ENCODE measurements around the gene TREM1.
A peak's percentile ranks its signal among the peaks of the same experiment; 100 is the strongest.
"Not testable (repeated sequence)": the region's sequence is repeated elsewhere in the genome, so short reads cannot be mapped to it uniquely, and the experiment has no call there.

TREM1 gene
- total RNA-seq: 0 reads per million in 2 donors

- DNase-seq: no peak
Measured at GRCh38 chr6:41286544-41287346, at the start of gene TREM1. Gene TREM1 (minus strand): TSS chr6:41286682. CDS start chr6:41286655, 27 bp downstream.

DNA sequence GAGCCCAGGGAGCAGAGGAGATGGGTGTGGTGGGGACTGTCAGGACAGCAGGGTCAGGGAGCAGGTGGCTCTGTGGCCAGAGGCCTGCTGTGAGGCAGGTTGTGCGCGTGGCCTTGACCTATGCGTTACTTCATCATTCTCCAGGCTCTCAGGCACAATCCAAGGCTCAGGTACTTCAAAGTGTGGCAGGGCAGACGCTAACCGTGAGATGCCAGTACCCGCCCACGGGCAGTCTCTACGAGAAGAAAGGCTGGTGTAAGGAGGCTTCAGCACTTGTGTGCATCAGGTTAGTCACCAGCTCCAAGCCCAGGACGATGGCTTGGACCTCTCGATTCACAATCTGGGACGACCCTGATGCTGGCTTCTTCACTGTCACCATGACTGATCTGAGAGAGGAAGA lies 49.5 kb upstream of the TREM1 start:
- DNase-seq: no peak

DNA sequence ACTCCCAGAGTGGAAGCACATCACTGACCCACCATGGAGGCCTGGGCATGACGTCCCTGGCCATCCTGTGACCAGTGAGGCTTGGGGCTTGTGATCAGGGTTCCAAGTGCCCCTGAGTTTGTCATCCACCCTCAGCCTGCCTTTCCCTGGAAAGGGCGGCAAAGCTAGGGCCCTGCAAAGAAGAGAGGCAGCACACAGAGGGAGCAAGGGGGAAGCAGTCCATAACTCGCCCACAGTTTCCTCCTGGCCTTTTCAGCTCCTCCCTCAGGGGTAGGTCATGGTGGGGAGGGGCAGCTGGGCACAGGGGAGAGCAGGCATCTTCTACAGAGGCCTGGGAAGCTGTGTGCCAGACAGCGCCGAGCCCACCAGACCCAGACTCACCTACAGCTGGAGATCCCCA lies 48.8 kb upstream of the TREM1 start, which contains the start of gene NCR2:
Gene NCR2, plus strand, starts transcription at position 313 of the 400 bp plus-strand sequence. CDS start 269 bp downstream, outside the sequence.
- DNase-seq: no peak

GRCh38 chr6:41334482-41335040 lies 48.1 kb upstream of the TREM1 start:
- no peak for DNase-seq

DNA sequence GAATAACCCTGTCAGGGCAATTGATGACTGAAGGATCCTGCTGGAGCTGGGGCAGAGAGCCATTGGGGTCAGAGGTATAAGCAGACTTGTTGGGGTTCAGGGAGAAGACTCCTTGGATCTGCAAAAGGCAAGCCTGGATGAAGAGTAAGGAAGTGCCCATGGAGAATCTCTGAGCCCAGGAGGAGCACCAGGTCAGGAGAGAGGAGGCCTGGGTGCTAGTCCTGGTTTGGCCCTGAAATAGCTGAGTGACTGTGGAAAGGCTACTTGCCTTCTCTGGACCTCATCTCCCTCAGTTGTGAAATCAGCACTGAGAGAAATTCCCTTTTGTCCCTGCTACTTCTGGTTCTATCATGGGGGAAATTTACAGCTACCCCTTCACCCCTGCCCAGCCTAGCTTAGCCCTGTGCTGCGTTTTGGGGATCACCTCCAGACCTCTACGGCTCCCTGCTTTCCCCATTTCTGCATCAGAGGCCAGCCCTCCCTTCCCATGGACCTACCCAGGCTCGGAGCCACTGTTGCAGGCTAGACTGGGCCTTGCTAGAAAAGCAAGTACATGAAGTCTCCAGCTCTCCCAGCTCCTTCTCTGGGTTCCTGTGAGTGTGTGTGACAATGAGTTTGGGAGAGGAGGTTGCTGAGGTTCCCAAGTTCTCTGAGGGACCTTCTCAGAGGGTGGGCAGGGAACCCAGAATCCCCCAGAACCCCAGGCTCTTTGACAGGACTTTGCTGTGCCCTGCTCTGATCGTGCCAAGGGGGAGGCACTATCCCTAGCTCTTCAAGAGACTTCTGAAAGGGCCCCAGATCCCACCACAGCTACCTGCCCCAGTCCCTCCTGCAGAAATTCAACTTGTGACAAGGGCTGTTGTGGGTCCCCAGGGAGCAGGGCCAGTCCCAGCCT lies 46.6 kb upstream of the TREM1 start:
- no peak for DNase-seq

- DNase-seq: no peak
Measured at GRCh38 chr6:41332241-41332640, 45.8 kb upstream of the TREM1 start.

DNA sequence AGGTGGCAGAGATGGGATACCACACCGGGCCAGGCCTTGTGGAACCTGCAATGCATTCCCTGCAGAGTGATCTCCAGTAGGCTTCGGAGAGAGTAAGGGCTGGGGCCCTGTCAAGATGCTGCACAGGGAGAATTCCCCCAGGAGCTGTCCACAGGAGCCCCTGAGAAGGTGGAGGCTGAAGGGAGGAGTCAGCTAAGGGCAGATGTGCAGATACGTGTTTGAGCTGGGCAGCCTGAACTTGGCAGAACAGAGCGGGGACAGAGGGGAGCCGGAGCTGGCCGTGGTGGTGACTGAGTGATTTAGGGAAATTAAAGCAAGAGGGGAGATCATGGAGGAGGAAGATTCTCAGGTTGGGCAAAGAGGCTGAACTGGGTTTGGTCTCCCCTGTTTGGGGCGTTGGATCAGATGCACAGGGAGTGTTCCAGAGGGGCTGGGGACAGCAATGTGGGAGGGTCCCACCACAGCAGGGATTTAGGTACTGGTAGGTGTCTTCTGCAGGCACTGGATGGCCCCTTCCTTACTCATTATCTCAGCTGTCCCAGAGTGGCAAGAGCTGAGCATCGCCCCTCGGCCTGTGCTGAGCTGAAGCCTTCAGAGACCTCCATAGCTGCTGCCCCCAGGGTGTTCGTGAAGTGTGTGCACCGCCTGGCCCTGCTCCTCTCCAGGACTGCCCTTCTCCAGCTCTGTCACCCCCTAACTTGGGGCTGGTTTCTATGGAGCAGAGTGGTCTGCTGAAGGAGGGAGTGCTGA lies 45.1 kb upstream of the TREM1 start:
- no peak for DNase-seq

DNA sequence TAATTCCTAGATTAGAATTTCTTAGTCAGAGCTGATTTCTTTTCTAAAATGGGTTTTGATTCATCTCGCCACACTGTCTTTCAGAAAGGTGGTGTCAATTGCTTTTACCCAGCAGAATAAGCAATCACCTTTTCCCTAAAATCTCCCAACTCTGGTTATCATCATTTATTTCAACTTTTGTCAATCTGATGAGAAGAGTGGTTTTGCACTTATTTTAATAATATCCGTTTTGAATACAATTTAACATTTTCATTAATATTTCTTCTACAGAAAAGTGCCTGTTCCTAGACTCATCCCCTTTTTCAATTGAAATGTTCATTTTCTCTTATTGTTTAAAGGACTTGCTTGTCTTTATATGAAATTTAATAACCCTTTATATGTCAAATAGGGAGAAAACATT lies 40.7 kb upstream of the TREM1 start:
- no peak for DNase-seq

GRCh38 chr6:41326092-41326491 lies 39.6 kb upstream of the TREM1 start:
- DNase-seq: no peak

DNA sequence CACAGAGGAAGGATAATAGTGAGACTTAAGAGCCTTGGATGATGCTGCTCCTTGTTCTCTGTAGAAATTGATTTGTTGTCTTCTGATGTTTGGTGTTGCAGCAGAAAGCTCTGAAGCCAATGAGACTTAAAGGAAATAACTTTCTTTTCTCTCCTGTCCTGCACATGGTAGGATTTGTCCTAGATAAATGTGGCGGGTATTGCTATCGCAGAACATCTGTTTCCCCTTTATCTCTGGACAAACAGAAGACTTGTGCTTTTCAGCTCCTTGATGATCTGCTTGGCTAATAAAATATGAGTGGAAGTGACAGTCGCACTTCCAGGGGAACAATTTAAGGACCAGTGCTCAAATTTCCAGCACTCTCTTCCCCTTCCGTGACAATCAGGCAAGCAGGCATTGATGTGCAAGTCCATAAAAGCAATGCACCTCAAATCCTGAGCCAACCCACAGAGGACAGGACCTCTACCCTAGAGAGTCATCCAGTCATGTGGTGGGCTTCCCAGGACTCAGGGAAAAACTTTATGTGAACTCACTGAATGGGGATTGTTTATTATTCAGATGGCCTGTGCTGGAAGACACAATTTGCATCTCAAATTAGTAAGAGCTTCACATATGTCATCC lies 39.1 kb upstream of the TREM1 start:
- no peak for DNase-seq

DNA sequence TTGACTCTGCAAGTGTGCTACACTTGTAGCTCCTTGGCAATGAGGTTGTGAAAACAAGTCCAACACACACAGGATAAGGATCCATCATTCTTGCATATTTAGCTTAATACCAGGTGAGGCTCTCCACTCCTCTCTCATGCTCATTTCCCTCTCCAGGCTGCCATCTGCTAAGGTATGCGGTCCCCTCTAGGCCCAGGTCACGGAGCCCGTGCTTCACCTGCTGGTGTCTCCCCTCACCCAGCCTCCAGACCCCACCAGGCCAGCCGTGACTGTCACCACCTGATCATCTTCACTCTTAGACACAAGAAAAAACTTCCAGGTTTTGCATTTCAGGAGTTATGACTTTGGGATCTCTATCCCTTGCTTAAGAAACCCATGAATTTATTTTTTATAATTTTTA lies 34.7 kb upstream of the TREM1 start:
- no peak for DNase-seq

DNA sequence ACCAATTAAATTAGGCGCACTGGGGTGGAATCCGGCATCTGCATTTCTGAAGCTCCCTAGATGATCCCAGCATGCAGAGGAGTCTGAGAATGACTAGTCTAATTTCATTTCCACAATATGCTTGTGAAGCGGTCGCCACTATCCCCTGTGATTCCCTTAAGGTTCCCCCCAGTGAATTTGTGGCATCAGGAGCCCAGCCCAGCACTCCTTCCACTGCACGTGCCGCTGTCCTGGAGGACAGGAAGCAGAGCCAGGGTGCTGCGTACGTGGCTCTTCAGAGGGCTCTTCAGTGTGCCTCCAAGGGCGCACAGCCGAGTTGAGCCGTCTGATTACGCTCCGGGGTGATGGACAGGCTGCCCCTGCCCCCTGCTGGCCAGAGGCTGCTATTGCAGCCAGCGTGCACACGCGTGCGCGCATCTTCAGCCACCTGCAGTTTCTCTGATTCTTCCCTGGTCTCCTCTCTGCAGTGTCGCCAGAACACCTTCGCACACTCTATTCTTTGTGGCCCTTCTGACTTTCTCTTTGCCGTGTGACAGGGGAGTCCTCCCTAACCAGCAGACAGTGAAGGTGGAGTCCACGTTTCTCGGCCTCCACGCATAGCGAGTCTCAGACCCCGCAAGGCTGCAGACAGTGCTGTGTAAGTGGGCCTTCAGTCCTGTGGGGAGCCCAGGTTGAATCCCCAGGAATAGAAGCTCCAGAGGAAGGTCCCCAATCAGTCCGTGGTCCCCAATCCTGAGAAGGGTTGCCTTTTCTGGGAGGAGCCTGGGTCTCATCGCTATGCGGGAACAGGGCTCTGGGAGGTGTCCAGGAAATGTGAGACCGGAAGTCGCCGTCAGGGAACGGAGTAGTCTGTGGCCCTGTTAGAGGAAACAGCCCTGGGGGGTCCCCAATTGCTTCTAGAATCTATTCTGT lies 32.4 kb upstream of the TREM1 start:
- DNase-seq: peak; percentile 71

DNA sequence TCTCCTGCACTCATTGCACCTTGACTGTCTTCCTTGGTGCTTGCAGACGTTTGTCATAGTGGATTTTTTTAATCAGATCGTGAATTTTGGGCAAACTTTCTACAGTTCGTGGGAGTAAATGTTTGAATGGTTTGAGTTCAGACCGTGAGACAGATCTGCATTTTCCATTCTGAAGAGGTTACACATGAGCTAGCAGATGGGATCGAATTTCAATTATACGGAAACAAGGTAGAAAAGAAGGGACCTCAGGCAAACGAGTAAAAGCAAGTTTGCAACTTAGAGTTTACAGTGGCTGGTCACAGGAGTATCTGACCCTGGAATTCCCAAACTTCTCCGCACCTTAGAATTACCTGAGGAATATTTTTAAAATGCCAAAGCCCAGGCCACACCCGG lies 31.8 kb upstream of the TREM1 start:
- no peak for DNase-seq

- DNase-seq: no peak
Measured at GRCh38 chr6:41315943-41316620, 29.6 kb upstream of the TREM1 start.

DNA sequence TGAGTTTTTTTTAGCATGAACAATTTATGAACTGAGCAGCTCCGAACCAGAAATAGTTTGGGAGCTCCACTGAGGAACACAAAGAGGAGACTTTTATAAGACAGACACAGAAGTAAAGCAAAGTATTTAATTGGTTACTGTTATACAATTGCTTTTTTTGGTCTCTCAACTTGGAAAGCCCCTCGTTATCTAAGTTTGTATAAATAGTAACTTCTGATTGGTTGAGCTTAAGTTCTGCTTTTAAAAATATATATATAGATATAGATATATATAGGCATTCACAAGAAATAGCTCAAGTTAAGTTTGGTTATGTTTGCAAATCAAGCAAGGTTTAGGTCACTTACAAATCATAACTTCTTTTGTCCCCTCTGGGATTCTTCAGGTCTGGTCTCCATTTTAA lies 28.7 kb upstream of the TREM1 start:
- DNase-seq: no peak

DNA sequence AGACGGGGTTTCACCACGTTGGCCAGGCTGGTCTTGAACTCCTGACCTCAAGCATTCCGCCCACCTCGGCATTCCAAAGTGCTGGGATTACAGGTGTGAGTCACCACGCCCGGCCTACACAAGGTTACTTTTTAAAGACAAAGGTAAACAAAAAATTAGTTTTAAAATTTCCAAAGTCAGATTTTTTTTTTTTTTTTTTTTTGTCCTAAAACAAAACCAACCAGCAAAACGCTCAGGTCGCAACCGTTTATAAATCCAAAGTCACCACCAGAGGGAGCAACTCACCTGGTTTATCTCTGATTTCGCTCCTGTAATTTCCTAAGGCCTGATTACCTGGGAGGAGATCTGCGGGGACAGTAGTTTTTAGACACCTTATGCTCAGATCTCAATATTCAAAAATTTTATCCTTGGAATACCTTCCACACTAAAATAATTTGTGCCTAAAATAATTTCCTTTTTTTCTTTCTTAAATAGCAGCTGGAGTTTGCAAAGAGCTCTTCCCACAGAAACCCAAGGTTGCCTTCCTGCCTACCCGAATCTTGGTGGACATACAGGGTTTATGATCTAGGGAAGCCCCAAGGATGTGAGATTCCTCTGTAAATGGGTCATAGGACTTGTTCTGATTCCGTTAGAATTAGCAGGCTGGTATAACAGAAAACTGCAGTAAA lies 19.8 kb upstream of the TREM1 start:
- DNase-seq: peak; percentile 27

DNA sequence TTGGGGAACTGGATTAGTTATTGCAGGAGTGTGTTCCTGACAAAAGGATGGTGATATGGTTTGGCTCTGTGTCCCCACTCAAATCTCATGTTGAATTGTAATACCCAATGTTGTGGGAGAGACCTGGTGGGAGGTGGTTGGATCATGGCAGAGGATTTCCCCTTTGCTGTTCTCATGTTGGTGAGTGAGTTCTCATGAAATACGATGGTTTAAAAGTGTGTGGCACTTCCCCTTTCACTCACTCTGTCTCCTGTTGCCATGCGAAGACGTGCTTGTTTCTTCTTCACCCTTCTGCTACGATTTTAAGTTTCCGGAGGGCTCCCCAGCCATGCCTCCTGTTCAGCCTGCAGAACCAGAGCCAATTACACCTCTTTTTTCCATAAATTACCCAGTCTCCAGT lies 16.2 kb upstream of the TREM1 start:
- no peak for DNase-seq

DNA sequence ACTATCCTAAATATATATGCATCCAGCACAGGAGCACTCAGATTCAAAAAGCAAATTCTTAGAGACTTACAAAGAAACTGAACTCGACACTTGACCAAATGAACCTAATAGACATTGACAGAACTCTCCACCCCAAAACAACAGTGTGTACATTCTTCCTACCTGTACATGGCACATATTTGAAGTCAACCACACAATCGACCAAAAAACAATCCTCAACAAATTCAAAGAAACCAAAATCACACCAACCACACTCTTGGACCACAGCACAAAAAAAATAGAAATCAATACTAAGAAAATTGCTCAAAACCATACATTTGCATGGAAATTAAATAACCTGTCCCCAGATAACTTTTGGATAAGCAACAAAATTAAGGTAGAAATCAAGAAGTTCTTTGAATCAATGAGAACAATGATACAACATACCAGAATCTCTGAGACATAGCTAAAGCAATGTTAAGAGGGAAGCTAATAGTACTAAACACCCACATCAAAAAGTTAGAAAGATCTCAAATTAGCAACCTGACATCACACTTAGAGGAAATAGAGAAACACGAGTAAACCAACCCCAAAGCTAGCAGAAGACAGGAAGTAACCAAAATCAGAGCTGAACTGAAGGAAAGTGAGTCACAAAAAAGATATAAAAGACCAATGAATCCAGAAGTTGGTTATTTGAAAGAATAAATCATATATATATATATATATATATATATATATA lies 12.5 kb upstream of the TREM1 start:
- DNase-seq: no peak

GRCh38 chr6:41297248-41297647 lies 10.8 kb upstream of the TREM1 start:
- DNase-seq: not testable (repeated sequence)
